Measurements from ENCODE around the gene INMT.

DNA sequence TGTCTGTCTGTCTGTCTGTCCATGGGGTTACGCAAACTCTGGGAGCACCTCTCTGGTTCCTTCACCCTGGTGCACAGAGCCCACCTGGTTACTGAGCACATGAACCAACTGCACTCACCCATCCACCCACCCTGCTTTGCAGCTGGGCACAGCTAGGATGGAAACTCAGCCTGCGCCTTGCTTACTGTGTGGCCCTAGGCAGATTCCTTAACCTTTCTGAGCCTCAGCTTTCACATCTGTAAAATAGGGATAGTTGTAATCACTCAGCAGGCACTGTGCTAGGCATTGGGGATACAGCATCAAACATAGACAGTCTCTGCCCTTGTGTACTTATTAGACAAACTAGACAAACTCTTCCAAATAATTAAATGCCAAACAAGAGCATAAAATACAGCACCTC, 21.8 kb upstream of the INMT start:
- TF ChIP-seq BHLHE40 (IDR thresholded peaks at IDR 0.05; ENCODE audit: borderline replicate concordance) (no peak), SP1 (IDR thresholded peaks at IDR 0.05) (no peak)
